DND-41 (cell line): ENCODE data around the gene SOX21.

ENCODE experiments used
- ATAC-seq: fragments of 200-7000 bp; cut with Tn5 transposase; 3 replicates; pipeline ENCODE4 v1.9.1; 2021; ENCODE audit warnings: low read depth; ENCODE audit not compliant: insufficient read depth
- DNase-seq: peaks from one replicate; pipeline ENCODE4 v3.0.0-alpha.2; 2020
- H2AFZ ChIP-seq: 2 replicates; pipeline ENCODE4 v1.6.0; 2012; ENCODE audit warnings: low read depth, low read length
- H3K27ac ChIP-seq: 2 replicates; pipeline ENCODE4 v1.5.1; 2012; ENCODE audit warnings: low read length, inconsistent platforms
- H3K27me3 ChIP-seq: fragments of 200-600 bp; sonication (generic); 2 replicates; pipeline ENCODE4 v1.6.0; 2012; ENCODE audit warnings: low read length, mild to moderate bottlenecking, inconsistent platforms; ENCODE audit not compliant: insufficient read depth, poor library complexity
- H3K36me3 ChIP-seq: 2 replicates; pipeline ENCODE4 v1.5.1; 2012; ENCODE audit warnings: low read length, inconsistent platforms; ENCODE audit not compliant: insufficient read depth
- H3K4me1 ChIP-seq: 2 replicates; pipeline ENCODE4 v1.5.1; 2012; ENCODE audit warnings: mild to moderate bottlenecking, low read length; ENCODE audit not compliant: insufficient read depth
- H3K4me2 ChIP-seq: 2 replicates; pipeline ENCODE4 v1.6.0; 2012; ENCODE audit warnings: mild to moderate bottlenecking, moderate library complexity, low read length, inconsistent platforms; ENCODE audit not compliant: insufficient read depth
- H3K4me3 ChIP-seq, 2 experiments: fragments of 200-600 bp in 1 of 2; shearing (Covaris generic) in 1 of 2; 2 replicates each; pipeline ENCODE4 v1.5.1; 2012 to 2016; ENCODE audit warnings: inconsistent platforms in 2 of 2, low read length in 2 of 2, mild to moderate bottlenecking in 2 of 2, low read depth in 1 of 2, moderate library complexity in 1 of 2
- H3K79me2 ChIP-seq: 2 replicates; pipeline ENCODE4 v1.6.0; 2012; ENCODE audit warnings: low read length, inconsistent platforms; ENCODE audit not compliant: insufficient read depth
- H3K9ac ChIP-seq: 2 replicates; pipeline ENCODE4 v1.6.0; 2012; ENCODE audit warnings: low read depth, mild to moderate bottlenecking, inconsistent platforms, low read length, moderate library complexity
- H3K9me3 ChIP-seq: 2 replicates; pipeline ENCODE4 v1.5.1; 2012; ENCODE audit warnings: low read length, moderate library complexity, mild to moderate bottlenecking, inconsistent platforms; ENCODE audit not compliant: insufficient read depth, severe bottlenecking
- H4K20me1 ChIP-seq: 2 replicates; pipeline ENCODE4 v1.6.0; 2012; ENCODE audit warnings: low read length; ENCODE audit not compliant: insufficient read depth
- EZH2 ChIP-seq: IDR thresholded peaks from 3 replicates; pipeline ENCODE4 v1.6.1; 2012; ENCODE audit warnings: borderline replicate concordance, low read depth, mild to moderate bottlenecking, moderate library complexity, low read length, inconsistent platforms; ENCODE audit not compliant: severe bottlenecking
- TF ChIP-seq, protein P1 (sequence below): IDR thresholded peaks from 2 replicates; pipeline ENCODE4 v1.5.1; 2012; ENCODE audit warnings: borderline replicate concordance, low read length, moderate library complexity, mild to moderate bottlenecking; ENCODE audit not compliant: poor library complexity, severe bottlenecking; ENCODE audit errors: extremely low read depth

The SOX21 gene

DNA sequence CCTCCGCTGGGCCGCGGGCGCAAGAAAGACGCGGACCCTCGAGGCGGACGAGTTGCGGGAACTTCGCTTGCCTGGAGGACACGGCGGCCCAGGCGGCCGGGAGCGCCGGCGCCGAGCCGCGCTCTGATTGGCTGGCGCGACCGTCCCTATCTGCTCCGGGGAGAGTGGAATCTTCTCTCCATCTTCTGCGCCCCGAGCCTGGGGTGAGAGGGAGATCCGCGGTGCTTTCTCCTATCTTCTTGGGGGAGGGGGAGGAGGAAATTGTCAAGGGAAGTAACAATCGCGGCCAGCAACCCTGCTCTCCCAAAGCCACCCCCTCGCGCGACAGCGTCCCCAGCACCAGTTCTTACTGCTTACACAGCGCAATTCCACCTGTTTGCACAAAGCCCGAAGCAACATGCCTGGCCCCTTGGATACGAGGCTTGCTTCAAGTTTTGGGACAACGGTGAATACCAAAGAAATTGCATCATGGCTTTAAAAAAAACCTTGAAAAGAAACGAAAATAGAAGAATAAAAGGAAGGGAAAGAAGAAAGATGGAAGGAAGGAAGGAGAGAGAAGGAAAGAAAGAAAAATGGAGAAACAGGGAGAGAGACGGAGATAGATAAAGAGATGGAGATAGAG, 4.8 kb downstream of the SOX21 start:
- ATAC-seq (no peak), DNase-seq (no peak)
- Histone ChIP-seq H3K36me3 (no peaks in the 10 kb centered on the region), H3K4me2 (no peak overlapping the region), H3K4me1 (no peaks in the 10 kb centered on the region), H3K79me2 (no peaks in the 10 kb centered on the region), H3K27ac (no peak overlapping the region), H3K9me3 (no peaks in the 10 kb centered on the region), H3K27me3 (no peaks in the 10 kb centered on the region), H2AFZ (no peak overlapping the region), H3K9ac (no peak overlapping the region), H3K4me3 (no peak overlapping the region), H4K20me1 (no peaks in the 10 kb centered on the region)
- no peak for TF ChIP-seq EZH2
- TF ChIP-seq, protein P1, sequence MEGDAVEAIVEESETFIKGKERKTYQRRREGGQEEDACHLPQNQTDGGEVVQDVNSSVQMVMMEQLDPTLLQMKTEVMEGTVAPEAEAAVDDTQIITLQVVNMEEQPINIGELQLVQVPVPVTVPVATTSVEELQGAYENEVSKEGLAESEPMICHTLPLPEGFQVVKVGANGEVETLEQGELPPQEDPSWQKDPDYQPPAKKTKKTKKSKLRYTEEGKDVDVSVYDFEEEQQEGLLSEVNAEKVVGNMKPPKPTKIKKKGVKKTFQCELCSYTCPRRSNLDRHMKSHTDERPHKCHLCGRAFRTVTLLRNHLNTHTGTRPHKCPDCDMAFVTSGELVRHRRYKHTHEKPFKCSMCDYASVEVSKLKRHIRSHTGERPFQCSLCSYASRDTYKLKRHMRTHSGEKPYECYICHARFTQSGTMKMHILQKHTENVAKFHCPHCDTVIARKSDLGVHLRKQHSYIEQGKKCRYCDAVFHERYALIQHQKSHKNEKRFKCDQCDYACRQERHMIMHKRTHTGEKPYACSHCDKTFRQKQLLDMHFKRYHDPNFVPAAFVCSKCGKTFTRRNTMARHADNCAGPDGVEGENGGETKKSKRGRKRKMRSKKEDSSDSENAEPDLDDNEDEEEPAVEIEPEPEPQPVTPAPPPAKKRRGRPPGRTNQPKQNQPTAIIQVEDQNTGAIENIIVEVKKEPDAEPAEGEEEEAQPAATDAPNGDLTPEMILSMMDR: no peak

DNA sequence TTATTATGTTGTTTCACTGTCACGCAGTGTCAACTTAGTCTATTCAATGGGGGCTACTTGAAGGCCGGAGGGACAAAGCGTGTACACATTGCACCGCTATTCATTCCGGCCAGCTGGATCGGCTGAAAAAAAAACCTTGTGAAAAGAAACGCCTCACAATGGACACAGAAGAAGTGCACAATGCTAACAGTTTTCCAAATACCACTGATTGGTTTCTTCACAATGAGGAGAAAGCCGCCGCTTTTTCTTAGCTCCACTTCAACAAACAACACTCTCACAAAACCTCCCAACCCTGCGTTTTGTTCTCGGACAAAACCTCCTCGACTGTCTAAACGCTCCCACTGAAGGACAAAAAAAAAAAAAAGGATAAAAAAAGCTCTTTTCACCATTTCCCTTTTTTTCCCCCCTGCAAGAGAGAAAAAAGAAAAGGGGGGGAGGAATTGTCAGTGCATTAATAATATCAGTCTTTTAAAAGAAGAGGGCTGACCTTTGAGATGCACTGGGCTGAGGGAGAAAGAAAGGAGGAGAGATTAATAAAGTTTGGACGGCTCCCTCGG, 5.4 kb downstream of the SOX21 start:
- no peak overlapping the region for H3K4me3 ChIP-seq
- no peak for DNase-seq

DNA sequence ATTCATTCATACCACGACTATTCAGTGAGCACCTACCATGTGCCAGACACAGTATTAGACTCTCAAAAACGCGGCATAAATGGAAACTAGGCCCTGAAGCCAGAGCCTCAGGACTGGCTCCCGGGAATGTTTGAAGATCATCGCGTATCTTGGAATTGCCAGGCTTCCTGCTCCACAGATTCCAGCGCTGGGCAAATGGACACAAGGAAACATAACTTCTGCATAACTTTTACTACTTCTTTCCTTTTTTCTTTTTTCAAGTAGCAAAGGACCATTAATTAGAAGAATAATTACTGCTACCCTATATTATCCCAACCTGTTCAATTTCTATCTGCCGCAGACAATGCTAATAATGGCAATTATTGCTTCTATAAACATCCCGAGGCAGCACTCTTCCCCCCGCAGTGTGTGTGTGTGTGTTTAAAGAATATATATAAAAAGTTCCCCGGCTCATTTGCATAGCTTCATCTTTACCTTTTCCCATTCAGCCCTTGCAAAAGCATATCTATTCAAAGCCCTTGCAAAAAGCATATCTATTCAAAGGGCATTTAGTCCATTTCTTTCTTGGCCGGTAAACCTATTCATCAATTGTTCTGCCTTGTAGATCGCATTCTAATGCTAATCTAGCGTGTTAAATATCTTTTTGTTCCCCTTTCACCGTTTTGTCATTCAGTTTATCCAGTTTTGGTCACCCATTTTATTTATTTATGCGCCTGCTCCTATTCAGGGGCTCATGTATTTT, 6.1 kb downstream of the SOX21 start:
- H2AFZ ChIP-seq: no peak overlapping the region
- no peak overlapping the region for H3K9ac ChIP-seq
- TF ChIP-seq EZH2: no peak
- TF ChIP-seq, protein P1: no peak
- H3K4me3 ChIP-seq: no peak overlapping the region
- H3K4me1 ChIP-seq: no peaks in the 10 kb centered on the region
- H3K36me3 ChIP-seq: no peaks in the 10 kb centered on the region
- DNase-seq: no peak
- no peak for ATAC-seq
- no peaks in the 10 kb centered on the region for H3K27me3 ChIP-seq
- H4K20me1 ChIP-seq: no peaks in the 10 kb centered on the region
- no peak overlapping the region for H3K27ac ChIP-seq
- H3K79me2 ChIP-seq: no peaks in the 10 kb centered on the region
- H3K4me2 ChIP-seq: no peak overlapping the region
- H3K9me3 ChIP-seq: no peaks in the 10 kb centered on the region

More for the DNA sequence above, 5.4 kb downstream of the SOX21 start:
- Histone ChIP-seq H3K36me3 (no peaks in the 10 kb centered on the region), H3K4me1 (no peaks in the 10 kb centered on the region), H3K27ac (no peak overlapping the region), H3K4me2 (no peak overlapping the region), H3K9ac (no peak overlapping the region), H3K27me3 (no peaks in the 10 kb centered on the region), H3K79me2 (no peaks in the 10 kb centered on the region), H2AFZ (no peak overlapping the region), H3K9me3 (no peaks in the 10 kb centered on the region), H4K20me1 (no peaks in the 10 kb centered on the region)
- ATAC-seq: no peak
- no peak for TF ChIP-seq EZH2
- TF ChIP-seq, protein P1: no peak
